HG03558 (cell line): ENCODE results near the gene SHB.
"Not testable (repeated sequence)": the region's sequence is repeated elsewhere in the genome, so short reads cannot be mapped to it uniquely, and the experiment has no call there.

Experiments used
- ATAC-seq: cut with Tn5 transposase; IDR thresholded peaks from one replicate; pipeline ENCODE4 v1.9.1; 2021; ENCODE audit warnings: moderate number of reproducible peaks; ENCODE audit not compliant: unreplicated experiment; ENCODE audit errors: extremely low read depth

The SHB gene

DNA sequence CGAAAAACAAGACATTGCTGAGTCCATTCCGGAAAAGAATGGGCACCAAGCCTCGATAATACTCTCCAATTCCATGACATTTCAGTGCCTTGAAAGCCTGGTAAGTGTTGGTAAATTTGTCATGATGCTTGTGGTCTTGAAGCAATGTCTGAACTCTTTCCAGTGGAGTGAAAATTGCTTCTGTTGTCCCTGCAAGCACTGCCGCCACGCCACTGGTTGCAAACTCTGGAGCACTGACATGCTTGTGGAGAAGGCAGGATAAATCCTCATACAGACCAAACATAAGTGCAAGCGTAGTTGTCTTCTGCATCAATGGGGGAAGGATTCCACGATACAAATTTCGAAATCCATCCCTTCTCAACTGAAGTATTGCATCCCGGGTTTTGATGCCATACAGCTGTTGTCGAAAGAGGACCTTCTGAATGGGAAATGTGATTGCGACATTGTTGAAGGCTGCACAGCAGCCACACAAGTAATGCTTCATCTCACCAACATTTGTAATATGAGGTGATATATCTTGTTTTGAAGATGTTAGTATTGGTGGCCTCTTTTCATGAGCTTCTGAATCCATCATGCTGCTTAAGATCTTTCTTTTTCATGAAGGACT lies 180.9 kb downstream of the SHB start:
- not testable (repeated sequence) for ATAC-seq

DNA sequence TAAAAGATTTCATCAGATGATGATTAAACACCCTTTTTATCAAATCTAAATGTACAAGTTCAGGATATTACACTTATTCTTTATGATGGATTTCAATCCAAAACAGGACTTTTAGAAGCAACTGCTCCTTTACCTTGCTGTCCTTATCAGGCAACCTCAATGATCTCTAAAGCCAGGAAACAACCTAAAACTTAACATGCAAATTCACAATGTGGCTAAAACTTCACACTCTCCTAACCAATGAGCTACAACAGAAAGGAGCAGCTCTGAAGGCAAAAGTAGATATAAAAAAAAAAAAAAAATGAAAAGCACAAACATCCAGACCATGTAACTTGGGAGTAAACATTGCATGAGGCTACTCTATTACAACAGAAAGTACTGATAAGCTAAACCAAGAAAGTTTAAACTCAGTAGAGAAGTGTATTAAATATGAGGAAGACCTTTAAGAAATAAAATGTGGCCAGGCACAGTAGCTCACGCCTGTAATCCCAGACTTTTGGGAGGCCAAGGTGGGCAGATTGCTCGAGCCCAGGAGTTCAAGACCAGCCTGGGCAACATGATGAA lies 188.0 kb downstream of the SHB start:
- ATAC-seq: no peak

DNA sequence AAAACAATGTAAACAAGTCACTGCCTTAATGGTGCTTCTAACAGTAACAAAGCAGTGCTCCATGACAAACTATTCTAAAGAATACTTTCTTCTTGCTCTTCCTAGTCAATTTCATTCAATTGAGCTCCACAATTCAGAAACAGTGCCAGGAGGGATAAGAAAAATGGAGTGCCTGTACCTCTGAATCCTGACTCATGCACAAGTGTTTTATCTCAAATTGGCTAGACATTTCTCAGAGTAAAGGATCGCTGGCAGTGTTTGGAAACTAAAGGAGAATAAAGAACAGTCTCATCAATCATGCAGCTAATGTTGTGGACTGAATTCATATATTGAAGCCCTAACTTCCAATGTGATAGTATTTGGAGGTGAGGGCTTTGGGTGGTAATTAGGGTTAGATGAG lies 192.7 kb downstream of the SHB start:
- no peak for ATAC-seq

DNA sequence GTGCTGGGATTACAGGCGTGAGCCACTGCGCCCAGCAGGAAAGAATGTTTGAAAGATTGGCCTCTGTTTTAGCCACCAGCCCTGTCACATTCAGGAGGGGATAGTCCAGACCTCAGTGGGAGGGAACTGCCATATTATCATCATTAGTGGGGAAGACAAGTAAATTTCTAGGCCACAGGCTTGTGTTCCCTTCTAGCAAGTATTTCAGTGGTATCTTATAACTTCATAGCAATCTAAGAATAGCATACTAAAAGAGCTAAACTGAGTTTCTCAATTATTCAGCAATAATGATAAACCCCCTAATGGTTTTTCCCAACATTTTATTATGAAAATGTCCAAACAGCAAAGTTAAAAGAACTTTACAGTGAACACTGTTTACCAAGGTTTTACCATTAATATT lies 195.1 kb downstream of the SHB start:
- ATAC-seq: no peak

DNA sequence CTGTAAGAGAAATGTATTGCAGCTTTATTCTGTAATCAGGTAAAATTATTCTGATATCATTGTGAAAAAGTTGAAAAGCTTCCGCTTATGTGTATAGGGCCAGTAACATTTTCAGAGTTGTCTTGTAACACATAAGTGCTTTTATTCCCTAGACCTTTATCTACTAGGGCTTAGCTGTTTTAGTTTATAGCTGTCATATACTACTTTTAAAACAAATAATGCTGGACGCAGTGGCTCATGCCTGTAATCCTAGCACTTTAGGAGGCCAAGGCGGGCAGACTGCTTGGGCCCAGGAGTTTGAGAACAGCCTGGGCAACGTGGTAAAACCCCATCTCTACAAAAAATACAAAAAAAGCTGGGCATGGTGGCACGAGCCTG lies 198.2 kb downstream of the SHB start:
- no peak for ATAC-seq

DNA sequence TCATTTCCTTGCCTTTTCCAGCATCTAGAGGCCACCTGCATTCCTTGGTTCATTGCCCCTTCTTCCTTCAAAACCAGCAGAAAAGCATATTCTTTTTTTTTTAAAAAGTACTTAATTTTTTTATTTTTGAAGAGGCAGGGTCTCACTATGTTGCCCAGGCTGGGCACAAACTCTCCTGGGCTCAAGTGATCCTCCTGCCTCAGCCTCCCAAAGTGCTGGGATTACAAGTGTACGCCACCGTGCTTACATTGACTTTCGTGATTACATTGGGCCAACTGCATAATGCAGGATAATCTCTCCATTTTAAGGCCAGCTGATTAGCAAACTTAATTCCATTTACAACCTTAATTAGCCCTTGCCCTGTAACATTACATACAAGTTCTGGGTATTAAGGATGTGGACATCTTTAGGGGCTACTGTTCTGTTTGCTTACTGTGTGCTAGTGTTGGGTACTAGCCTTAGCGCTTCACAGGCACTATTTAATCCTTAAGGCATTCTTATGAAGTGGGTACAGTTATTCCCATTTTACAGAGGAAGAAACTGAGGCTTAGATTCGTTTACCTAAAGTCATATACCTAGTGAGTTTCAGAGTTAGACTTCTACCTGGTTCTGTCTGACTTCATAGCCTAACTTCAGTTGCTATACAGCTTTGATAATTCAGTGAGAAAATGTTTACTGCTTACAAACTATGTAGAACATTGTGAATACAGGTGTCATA lies 198.8 kb downstream of the SHB start:
- ATAC-seq: no peak
